Measurements from ENCODE around the gene NFAM1.

NFAM1 gene

DNA sequence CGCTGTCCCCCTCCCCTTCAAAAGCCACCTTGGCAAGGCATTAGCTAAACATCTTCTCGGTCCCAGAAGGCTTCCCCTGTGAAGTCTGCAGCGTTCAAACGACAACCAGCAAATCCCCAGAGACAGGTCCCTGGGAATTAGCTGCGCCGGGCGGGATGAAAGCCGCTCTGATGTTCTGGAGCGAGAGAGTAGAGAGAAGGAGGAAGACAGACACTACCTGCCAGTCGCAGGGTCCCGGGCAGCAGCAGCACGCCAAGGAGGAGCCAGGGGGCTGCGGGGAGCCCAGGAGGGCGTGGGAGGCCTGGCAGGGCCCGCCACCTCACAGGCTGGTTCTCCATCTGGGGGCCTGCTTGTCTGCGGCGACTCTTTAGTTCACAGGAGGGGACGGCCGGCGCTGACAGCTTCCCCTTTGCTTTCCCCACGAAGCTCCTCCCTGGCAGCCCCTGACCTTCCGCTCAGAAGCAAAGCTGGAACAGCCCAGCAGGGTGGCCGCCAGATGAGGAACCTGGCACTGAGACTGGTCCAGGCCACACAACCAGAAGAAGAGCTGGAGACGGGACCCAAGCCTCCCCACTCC lies at the start of gene NFAM1:
NFAM1 (minus strand) TSS at position 384 of the 577 bp plus-strand sequence; CDS start at position 338, 46 bp downstream.
- no peak for TF ChIP-seq CTCF (IDR thresholded peaks at IDR 0.05; ENCODE audit: extremely low read depth, missing control alignments)
- DNase-seq (ENCODE audit: low spot score): no peak

GRCh38 chr22:42475122-42475521 lies 42.9 kb upstream of the NFAM1 start:
- TF ChIP-seq CTCF (IDR thresholded peaks at IDR 0.05; ENCODE audit: extremely low read depth, missing control alignments): no peak
- no peak for DNase-seq (ENCODE audit: low spot score)

DNA sequence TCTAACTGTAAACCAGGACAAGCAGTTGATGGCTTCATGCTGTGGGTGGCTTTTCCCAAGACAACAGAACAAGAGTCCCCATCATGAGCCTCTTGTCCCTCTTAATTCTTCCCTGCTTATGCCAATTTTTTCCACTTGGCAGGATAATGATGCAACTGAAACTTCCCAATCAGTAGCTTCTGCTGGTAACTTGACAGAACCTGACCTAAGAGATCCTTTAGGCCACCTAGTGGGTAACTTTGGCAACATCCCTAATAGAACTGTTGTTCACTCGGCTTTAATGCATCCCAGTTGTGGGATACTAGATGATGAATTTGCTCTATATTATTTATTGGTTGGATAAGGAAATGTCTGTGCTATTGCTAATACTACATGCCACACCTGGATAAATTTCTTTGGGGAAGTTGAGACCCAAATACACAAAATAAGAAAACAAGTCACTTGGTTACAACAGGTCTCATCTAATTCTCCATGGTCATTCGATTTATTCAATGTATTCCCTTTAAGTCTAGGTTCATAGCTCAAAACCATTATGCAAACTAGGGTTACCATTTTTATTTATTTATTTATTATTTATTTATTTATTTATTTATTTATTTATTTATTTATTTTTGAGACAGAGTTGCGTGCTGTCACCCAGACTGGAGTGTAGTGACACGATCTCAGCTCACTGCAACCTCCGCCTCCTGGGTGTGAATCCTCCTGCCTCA lies 41.4 kb upstream of the NFAM1 start:
- peak; percentile 51 for DNase-seq (ENCODE audit: low spot score)
- TF ChIP-seq CTCF (IDR thresholded peaks at IDR 0.05; ENCODE audit: extremely low read depth, missing control alignments): peak; percentile 9

DNA sequence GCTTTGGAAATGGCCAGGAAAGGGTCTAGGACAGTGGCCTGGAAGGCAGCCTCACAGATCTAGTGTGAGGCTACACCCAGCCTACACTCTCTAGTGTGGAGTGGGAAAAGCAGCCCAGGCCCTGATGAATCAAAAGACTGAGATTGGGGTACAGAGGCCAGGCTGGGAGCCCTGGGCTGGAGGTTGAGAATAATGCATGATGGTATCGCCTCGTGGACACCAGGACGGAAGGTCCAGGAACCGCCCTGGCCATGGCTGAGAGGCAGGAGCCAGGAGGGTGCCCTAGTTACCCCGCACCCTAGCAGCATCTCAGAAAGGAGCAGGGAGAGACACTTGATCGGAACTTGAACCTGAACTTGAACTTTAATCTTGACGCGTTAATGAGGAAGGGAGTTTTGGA lies 40.5 kb upstream of the NFAM1 start:
- TF ChIP-seq CTCF (IDR thresholded peaks at IDR 0.05; ENCODE audit: extremely low read depth, missing control alignments): no peak
- no peak for DNase-seq (ENCODE audit: low spot score)

GRCh38 chr22:42471441-42471840 lies 39.2 kb upstream of the NFAM1 start:
- TF ChIP-seq CTCF (IDR thresholded peaks at IDR 0.05; ENCODE audit: extremely low read depth, missing control alignments): no peak
- no peak for DNase-seq (ENCODE audit: low spot score)

DNA sequence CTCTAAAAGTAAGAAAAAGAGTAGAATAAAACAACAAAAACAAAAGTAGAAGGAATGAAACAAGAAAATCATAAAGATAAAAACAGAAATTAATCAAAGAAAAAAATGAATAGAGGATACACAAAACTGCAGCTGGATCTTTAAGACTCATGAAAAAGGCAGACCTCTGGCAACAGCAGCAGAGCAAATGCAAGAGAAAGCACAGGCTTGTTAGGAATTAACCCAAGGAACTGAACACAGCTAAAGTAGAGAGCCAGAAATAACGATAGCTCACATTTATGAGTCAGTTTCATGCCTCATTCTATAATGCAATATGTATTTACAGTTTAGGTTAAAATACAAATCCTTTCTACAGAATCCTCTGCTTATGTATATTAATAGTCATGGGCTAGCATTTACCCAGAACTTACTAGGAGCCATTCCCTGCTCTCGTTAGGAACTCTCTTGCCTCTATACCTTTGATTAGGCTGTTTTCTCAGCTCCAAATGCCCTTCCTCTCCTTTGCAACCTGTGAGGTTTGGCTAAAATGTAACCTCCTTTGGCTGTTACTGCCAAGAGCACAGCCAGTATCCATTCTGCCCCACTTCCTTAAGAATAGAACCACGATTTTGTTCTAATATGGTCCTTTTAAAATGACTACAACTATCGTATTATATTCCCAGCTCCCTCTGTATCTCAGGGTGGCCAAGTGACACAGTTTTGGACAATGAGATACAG lies 38.3 kb upstream of the NFAM1 start:
- no peak for TF ChIP-seq CTCF (IDR thresholded peaks at IDR 0.05; ENCODE audit: extremely low read depth, missing control alignments)
- no peak for DNase-seq (ENCODE audit: low spot score)

DNA sequence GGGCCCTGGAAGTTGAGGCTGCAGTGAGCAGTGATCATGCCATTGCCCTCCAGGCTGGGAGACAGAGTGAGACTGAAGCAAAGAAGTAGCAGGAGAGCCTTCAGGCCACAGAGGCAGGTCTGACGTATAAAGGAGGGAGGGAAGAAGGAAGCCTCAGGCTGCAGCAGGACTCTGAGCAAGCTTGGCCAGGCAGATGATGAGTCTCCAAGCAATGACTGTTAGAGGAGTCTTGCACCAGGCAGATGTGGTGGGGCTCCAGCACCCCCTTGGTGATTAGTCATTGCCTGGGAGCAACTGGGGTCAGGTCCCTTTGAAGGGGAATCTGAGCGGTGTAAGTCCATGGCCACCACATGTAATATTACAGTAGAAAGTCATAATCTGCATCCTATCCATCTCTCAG lies 36.6 kb upstream of the NFAM1 start:
- TF ChIP-seq CTCF (IDR thresholded peaks at IDR 0.05; ENCODE audit: extremely low read depth, missing control alignments): no peak
- no peak for DNase-seq (ENCODE audit: low spot score)

Measured in GM20000 (cell line).